Astrocyte (in vitro differentiated cells and primary cell): ENCODE results near the gene RALY.

Source experiments
- CTCF ChIP-seq: IDR thresholded peaks from 2 replicates; pipeline ENCODE4 v1.5.1; 2011; ENCODE audit warnings: low read depth, mild to moderate bottlenecking, inconsistent platforms, low read length, moderate library complexity; ENCODE audit not compliant: insufficient read depth
- EZH2 ChIP-seq: IDR thresholded peaks from 2 replicates; pipeline ENCODE4 v1.6.1; 2012; ENCODE audit warnings: mild to moderate bottlenecking, low read length, inconsistent platforms; ENCODE audit not compliant: insufficient read depth

GRCh38 chr20:34004227-34004626 lies 10.5 kb downstream of the RALY start:
- TF ChIP-seq CTCF (no peak), EZH2 (no peak)
